Measurements from ENCODE around the gene AKAP5. TPM values are rescaled to one million over a fixed set of nuclear protein-coding genes. Genes with fewer than 3 reads are reported as not detected.

The AKAP5 gene
- total and polyA plus RNA-seq, 2 donors, result 0.71 to 2.2 TPM

GRCh38 chr14:64465831-64466554 lies 694 bp downstream of the AKAP5 start:
- peak overlapping the region in 1 of 2 donors; percentile 43 for H3K27ac ChIP-seq (ENCODE audit: low read depth in 1 of 2, low read length in 1 of 2)
- peaks cover 0 to 2% of the 10 kb centered on the region in 2 donors for H3K27me3 ChIP-seq (ENCODE audit: control insufficient read depth in 2 of 2, insufficient read depth in 1 of 2, low read length in 1 of 2)
- peaks cover 5 to 10% of the 10 kb centered on the region in 2 donors for H3K36me3 ChIP-seq (ENCODE audit: control insufficient read depth in 2 of 2, insufficient read depth in 2 of 2, low read length in 1 of 2)
- peaks cover 6 to 16% of the 10 kb centered on the region in 2 donors for H3K4me1 ChIP-seq (ENCODE audit: control insufficient read depth in 2 of 2, insufficient read depth in 2 of 2, low read length in 2 of 2)
- H3K4me3 ChIP-seq (ENCODE audit: low read length in 2 of 2), result peak overlapping the region; percentile 60 to 65
- WGBS, result 9% methylated on average over 15 of the region's 15 CpGs
- DNase-seq (ENCODE audit: low read depth in 6 of 9, low spot score in 9 of 9), result peak in 3 of 9 donors; percentile 15 to 40 (median 30)
- H3K9me3 ChIP-seq (ENCODE audit: control insufficient read depth in 2 of 2, insufficient read depth in 1 of 2, low read length in 1 of 2), result no peaks in the 10 kb centered on the region

- H3K4me3 ChIP-seq (ENCODE audit: low read length in 2 of 2), result no peak overlapping the region
- peaks cover 6 to 16% of the 10 kb centered on the region in 2 donors for H3K4me1 ChIP-seq (ENCODE audit: control insufficient read depth in 2 of 2, insufficient read depth in 2 of 2, low read length in 2 of 2)
- WGBS, result 95% methylated on average over 3 of the region's 3 CpGs
- no peak for DNase-seq (ENCODE audit: low read depth in 6 of 9, low spot score in 9 of 9)
- H3K27ac ChIP-seq (ENCODE audit: low read depth in 1 of 2, low read length in 1 of 2), result no peak overlapping the region
- no peaks in the 10 kb centered on the region for H3K9me3 ChIP-seq (ENCODE audit: control insufficient read depth in 2 of 2, insufficient read depth in 1 of 2, low read length in 1 of 2)
- H3K27me3 ChIP-seq (ENCODE audit: control insufficient read depth in 2 of 2, insufficient read depth in 1 of 2, low read length in 1 of 2), result peaks cover 0 to 2% of the 10 kb centered on the region in 2 donors
- peaks cover 3 to 5% of the 10 kb centered on the region in 2 donors for H3K36me3 ChIP-seq (ENCODE audit: control insufficient read depth in 2 of 2, insufficient read depth in 2 of 2, low read length in 1 of 2)
These were observed 1.8 kb downstream of the AKAP5 start for GRCh38 chr14:64467101-64467500.

- H3K27ac ChIP-seq (ENCODE audit: low read depth in 1 of 2, low read length in 1 of 2), result no peak overlapping the region
- peaks cover 0 to 2% of the 10 kb centered on the region in 2 donors for H3K27me3 ChIP-seq (ENCODE audit: control insufficient read depth in 2 of 2, insufficient read depth in 1 of 2, low read length in 1 of 2)
- no peaks in the 10 kb centered on the region for H3K9me3 ChIP-seq (ENCODE audit: control insufficient read depth in 2 of 2, insufficient read depth in 1 of 2, low read length in 1 of 2)
- peaks cover 6 to 16% of the 10 kb centered on the region in 2 donors for H3K4me1 ChIP-seq (ENCODE audit: control insufficient read depth in 2 of 2, insufficient read depth in 2 of 2, low read length in 2 of 2)
- no peak overlapping the region for H3K4me3 ChIP-seq (ENCODE audit: low read length in 2 of 2)
- DNase-seq (ENCODE audit: low read depth in 6 of 9, low spot score in 9 of 9), result no peak
- H3K36me3 ChIP-seq (ENCODE audit: control insufficient read depth in 2 of 2, insufficient read depth in 2 of 2, low read length in 1 of 2), result peaks cover 0 to 2% of the 10 kb centered on the region in 2 donors
These were observed 2.3 kb downstream of the AKAP5 start for GRCh38 chr14:64467566-64467965.

GRCh38 chr14:64468451-64468850 lies 3.2 kb downstream of the AKAP5 start:
- Histone ChIP-seq H3K9me3 (ENCODE audit: control insufficient read depth in 2 of 2, insufficient read depth in 1 of 2, low read length in 1 of 2) (no peaks in the 10 kb centered on the region), H3K36me3 (ENCODE audit: control insufficient read depth in 2 of 2, insufficient read depth in 2 of 2, low read length in 1 of 2) (peaks cover 0 to 2% of the 10 kb centered on the region in 2 donors), H3K4me3 (ENCODE audit: low read length in 2 of 2) (no peak overlapping the region), H3K27me3 (ENCODE audit: control insufficient read depth in 2 of 2, insufficient read depth in 1 of 2, low read length in 1 of 2) (peaks cover 0 to 2% of the 10 kb centered on the region in 2 donors), H3K4me1 (ENCODE audit: control insufficient read depth in 2 of 2, insufficient read depth in 2 of 2, low read length in 2 of 2) (peaks cover 6 to 16% of the 10 kb centered on the region in 2 donors), H3K27ac (ENCODE audit: low read depth in 1 of 2, low read length in 1 of 2) (no peak overlapping the region)
- 79% methylated on average over 3 of the region's 3 CpGs for WGBS
- no peak for DNase-seq (ENCODE audit: low read depth in 6 of 9, low spot score in 9 of 9)

- H3K36me3 ChIP-seq (ENCODE audit: control insufficient read depth in 2 of 2, insufficient read depth in 2 of 2, low read length in 1 of 2), result peaks cover 3 to 5% of the 10 kb centered on the region in 2 donors
- H3K4me1 ChIP-seq (ENCODE audit: control insufficient read depth in 2 of 2, insufficient read depth in 2 of 2, low read length in 2 of 2), result no peaks in the 10 kb centered on the region
- no peak overlapping the region for H3K4me3 ChIP-seq (ENCODE audit: low read length in 2 of 2)
- H3K27me3 ChIP-seq (ENCODE audit: control insufficient read depth in 2 of 2, insufficient read depth in 1 of 2, low read length in 1 of 2), result no peaks in the 10 kb centered on the region
- DNase-seq (ENCODE audit: low read depth in 6 of 9, low spot score in 9 of 9), result no peak
- H3K27ac ChIP-seq (ENCODE audit: low read depth in 1 of 2, low read length in 1 of 2), result no peak overlapping the region
- H3K9me3 ChIP-seq (ENCODE audit: control insufficient read depth in 2 of 2, insufficient read depth in 1 of 2, low read length in 1 of 2), result no peaks in the 10 kb centered on the region
- 95% methylated on average over 2 of the region's 2 CpGs for WGBS
These were observed 8.7 kb downstream of the AKAP5 start for GRCh38 chr14:64474041-64474440.

- no peaks in the 10 kb centered on the region for H3K9me3 ChIP-seq (ENCODE audit: control insufficient read depth in 2 of 2, insufficient read depth in 1 of 2, low read length in 1 of 2)
- WGBS, result 97% methylated on average over 4 of the region's 4 CpGs
- peaks cover 3 to 5% of the 10 kb centered on the region in 2 donors for H3K36me3 ChIP-seq (ENCODE audit: control insufficient read depth in 2 of 2, insufficient read depth in 2 of 2, low read length in 1 of 2)
- H3K4me3 ChIP-seq (ENCODE audit: low read length in 2 of 2), result no peak overlapping the region
- no peaks in the 10 kb centered on the region for H3K27me3 ChIP-seq (ENCODE audit: control insufficient read depth in 2 of 2, insufficient read depth in 1 of 2, low read length in 1 of 2)
- no peak overlapping the region for H3K27ac ChIP-seq (ENCODE audit: low read depth in 1 of 2, low read length in 1 of 2)
- H3K4me1 ChIP-seq (ENCODE audit: control insufficient read depth in 2 of 2, insufficient read depth in 2 of 2, low read length in 2 of 2), result no peaks in the 10 kb centered on the region
- DNase-seq (ENCODE audit: low read depth in 6 of 9, low spot score in 9 of 9), result no peak
These were observed 9.4 kb downstream of the AKAP5 start for GRCh38 chr14:64474698-64475097.

- 96% methylated on average over 8 of the region's 8 CpGs for WGBS
- H3K36me3 ChIP-seq (ENCODE audit: control insufficient read depth in 2 of 2, insufficient read depth in 2 of 2, low read length in 1 of 2), result peaks cover 5 to 7% of the 10 kb centered on the region in 2 donors
- H3K4me3 ChIP-seq (ENCODE audit: low read length in 2 of 2), result no peak overlapping the region
- H3K4me1 ChIP-seq (ENCODE audit: control insufficient read depth in 2 of 2, insufficient read depth in 2 of 2, low read length in 2 of 2), result no peaks in the 10 kb centered on the region
- no peaks in the 10 kb centered on the region for H3K27me3 ChIP-seq (ENCODE audit: control insufficient read depth in 2 of 2, insufficient read depth in 1 of 2, low read length in 1 of 2)
- H3K27ac ChIP-seq (ENCODE audit: low read depth in 1 of 2, low read length in 1 of 2), result no peak overlapping the region
- H3K9me3 ChIP-seq (ENCODE audit: control insufficient read depth in 2 of 2, insufficient read depth in 1 of 2, low read length in 1 of 2), result no peaks in the 10 kb centered on the region
- no peak for DNase-seq (ENCODE audit: low read depth in 6 of 9, low spot score in 9 of 9)
These were observed 10.4 kb downstream of the AKAP5 start for GRCh38 chr14:64475585-64476273.

- no peaks in the 10 kb centered on the region for H3K4me1 ChIP-seq (ENCODE audit: control insufficient read depth in 2 of 2, insufficient read depth in 2 of 2, low read length in 2 of 2)
- no peaks in the 10 kb centered on the region for H3K9me3 ChIP-seq (ENCODE audit: control insufficient read depth in 2 of 2, insufficient read depth in 1 of 2, low read length in 1 of 2)
- H3K4me3 ChIP-seq (ENCODE audit: low read length in 2 of 2), result no peak overlapping the region
- peaks cover 5 to 7% of the 10 kb centered on the region in 2 donors for H3K36me3 ChIP-seq (ENCODE audit: control insufficient read depth in 2 of 2, insufficient read depth in 2 of 2, low read length in 1 of 2)
- DNase-seq (ENCODE audit: low read depth in 6 of 9, low spot score in 9 of 9), result no peak
- no peaks in the 10 kb centered on the region for H3K27me3 ChIP-seq (ENCODE audit: control insufficient read depth in 2 of 2, insufficient read depth in 1 of 2, low read length in 1 of 2)
- H3K27ac ChIP-seq (ENCODE audit: low read depth in 1 of 2, low read length in 1 of 2), result no peak overlapping the region
- 97% methylated on average over 8 of the region's 8 CpGs for WGBS
These were observed 11.1 kb downstream of the AKAP5 start for GRCh38 chr14:64476438-64476837.

- H3K9me3 ChIP-seq (ENCODE audit: control insufficient read depth in 2 of 2, insufficient read depth in 1 of 2, low read length in 1 of 2), result no peaks in the 10 kb centered on the region
- H3K4me3 ChIP-seq (ENCODE audit: low read length in 2 of 2), result no peak overlapping the region
- no peak overlapping the region for H3K27ac ChIP-seq (ENCODE audit: low read depth in 1 of 2, low read length in 1 of 2)
- peak in 2 of 9 donors; percentile 31 to 53 for DNase-seq (ENCODE audit: low read depth in 6 of 9, low spot score in 9 of 9)
- no peaks in the 10 kb centered on the region for H3K27me3 ChIP-seq (ENCODE audit: control insufficient read depth in 2 of 2, insufficient read depth in 1 of 2, low read length in 1 of 2)
- H3K4me1 ChIP-seq (ENCODE audit: control insufficient read depth in 2 of 2, insufficient read depth in 2 of 2, low read length in 2 of 2), result no peaks in the 10 kb centered on the region
- H3K36me3 ChIP-seq (ENCODE audit: control insufficient read depth in 2 of 2, insufficient read depth in 2 of 2, low read length in 1 of 2), result peaks cover 5 to 12% of the 10 kb centered on the region in 2 donors
These were observed 13.4 kb downstream of the AKAP5 start for GRCh38 chr14:64478634-64479250.

Measured in thymus (tissue), 11 donors.